ENCODE measurements around the gene MS4A10. TPM values are rescaled to one million over a fixed set of nuclear protein-coding genes. Genes with fewer than 3 reads are reported as not detected.

MS4A10 gene
- total RNA-seq, 1 experiment from 2014 or later, result not detected

DNA sequence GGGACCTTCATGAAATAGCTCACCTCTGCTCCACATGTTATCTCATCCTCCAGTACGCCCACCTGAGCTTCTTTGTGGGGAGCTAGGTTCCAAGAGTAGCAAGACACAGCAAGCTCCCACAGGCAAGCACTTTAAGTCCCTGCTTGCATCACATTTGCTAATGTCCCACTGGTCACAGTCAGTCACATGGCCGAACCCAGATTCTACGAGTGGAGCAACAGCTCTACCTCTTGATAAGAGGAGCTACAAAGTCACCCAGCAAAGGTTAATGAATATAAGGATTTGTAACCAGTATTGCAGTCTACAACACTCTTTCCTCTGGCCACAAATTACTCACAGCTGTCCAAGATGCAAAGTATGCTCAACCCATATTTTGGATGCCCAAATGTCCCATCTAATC, 43.7 kb upstream of the MS4A10 start:
- CTCF ChIA-PET, result no interaction called here
- no peaks in the 10 kb centered on the region for H3K9me2 ChIP-seq (replicated peaks; ENCODE audit: low read length)
- no TSS peak for BruUV-seq (replicated peaks)
- peaks cover 38% of the 10 kb centered on the region for H3K27me3 ChIP-seq (ENCODE audit: low read length)
- H3K9me3 ChIP-seq (ENCODE audit: low read length), result no peaks in the 10 kb centered on the region
- no peaks in the 10 kb centered on the region for H3K79me2 ChIP-seq (ENCODE audit: low read length)
- H3K4me3 ChIP-seq (ENCODE audit: low read length), result no peak overlapping the region
- no peaks in the 10 kb centered on the region for H3F3A ChIP-seq (ENCODE audit: low read length, unreplicated experiment)
- H3K36me3 ChIP-seq (ENCODE audit: low read depth, low read length), result no peaks in the 10 kb centered on the region
- ATAC-seq (no peak), DNase-seq (no peak)
- no peaks in the 10 kb centered on the region for H4K20me1 ChIP-seq (ENCODE audit: low read length)
- POLR2A ChIA-PET (ENCODE audit: unreplicated experiment), result interaction anchor here (0.7 kb wide), 1 partner anchor 23 kb away, joined by 3 read pairs; no protein-coding TSS in a partner anchor
- no peaks in the 10 kb centered on the region for H3K4me1 ChIP-seq (ENCODE audit: insufficient read depth, low read length)
- TF ChIP-seq, protein P1, sequence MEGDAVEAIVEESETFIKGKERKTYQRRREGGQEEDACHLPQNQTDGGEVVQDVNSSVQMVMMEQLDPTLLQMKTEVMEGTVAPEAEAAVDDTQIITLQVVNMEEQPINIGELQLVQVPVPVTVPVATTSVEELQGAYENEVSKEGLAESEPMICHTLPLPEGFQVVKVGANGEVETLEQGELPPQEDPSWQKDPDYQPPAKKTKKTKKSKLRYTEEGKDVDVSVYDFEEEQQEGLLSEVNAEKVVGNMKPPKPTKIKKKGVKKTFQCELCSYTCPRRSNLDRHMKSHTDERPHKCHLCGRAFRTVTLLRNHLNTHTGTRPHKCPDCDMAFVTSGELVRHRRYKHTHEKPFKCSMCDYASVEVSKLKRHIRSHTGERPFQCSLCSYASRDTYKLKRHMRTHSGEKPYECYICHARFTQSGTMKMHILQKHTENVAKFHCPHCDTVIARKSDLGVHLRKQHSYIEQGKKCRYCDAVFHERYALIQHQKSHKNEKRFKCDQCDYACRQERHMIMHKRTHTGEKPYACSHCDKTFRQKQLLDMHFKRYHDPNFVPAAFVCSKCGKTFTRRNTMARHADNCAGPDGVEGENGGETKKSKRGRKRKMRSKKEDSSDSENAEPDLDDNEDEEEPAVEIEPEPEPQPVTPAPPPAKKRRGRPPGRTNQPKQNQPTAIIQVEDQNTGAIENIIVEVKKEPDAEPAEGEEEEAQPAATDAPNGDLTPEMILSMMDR (conservative IDR thresholded peaks at IDR 0.05; ENCODE audit: low read depth, low read length), result no peak
- TF ChIP-seq EZH2phosphoT487 (IDR thresholded peaks at IDR 0.05; ENCODE audit: borderline replicate concordance, low read length), result no peak
- no peak for TF ChIP-seq EZH2 (IDR thresholded peaks at IDR 0.05; ENCODE audit: low read length, unreplicated experiment)
- no peak overlapping the region for H3K9ac ChIP-seq (ENCODE audit: low read length)
- H3K27ac ChIP-seq (ENCODE audit: low read length), result no peak overlapping the region
- intact Hi-C loops (cut with micrococcal nuclease), result no loop called here
- H2AFZ ChIP-seq (ENCODE audit: low read length), result no peak overlapping the region
- no peak overlapping the region for H3K4me2 ChIP-seq (ENCODE audit: low read length)

DNA sequence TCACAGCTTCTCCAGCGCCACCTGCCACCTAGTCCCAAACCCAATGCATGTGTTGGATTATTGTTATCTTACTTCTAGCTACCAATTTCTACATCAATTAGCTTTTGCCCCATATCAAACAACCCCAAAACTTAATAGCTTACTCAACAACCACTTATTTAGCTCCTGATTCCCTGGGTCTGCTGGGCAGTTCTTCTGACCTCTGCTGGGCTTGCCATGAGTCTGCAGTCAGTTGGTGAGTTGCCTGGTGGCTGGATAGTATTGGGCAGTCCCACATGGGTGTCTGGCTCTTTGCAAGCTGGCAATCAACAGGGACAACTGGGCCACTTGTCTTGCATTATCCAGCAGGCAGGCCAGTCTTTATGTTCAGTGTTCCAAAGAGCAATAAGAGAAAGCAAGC, 42.1 kb upstream of the MS4A10 start:
- Histone ChIP-seq H3K79me2 (ENCODE audit: low read length) (no peaks in the 10 kb centered on the region), H3K9ac (ENCODE audit: low read length) (no peak overlapping the region), H3K27ac (ENCODE audit: low read length) (no peak overlapping the region), H3K9me3 (ENCODE audit: low read length) (no peaks in the 10 kb centered on the region), H3K27me3 (ENCODE audit: low read length) (peaks cover 21% of the 10 kb centered on the region), H3K9me2 (replicated peaks; ENCODE audit: low read length) (no peaks in the 10 kb centered on the region), H4K20me1 (ENCODE audit: low read length) (no peaks in the 10 kb centered on the region), H3F3A (ENCODE audit: low read length, unreplicated experiment) (no peaks in the 10 kb centered on the region), H3K4me3 (ENCODE audit: low read length) (no peak overlapping the region), H2AFZ (ENCODE audit: low read length) (no peak overlapping the region), H3K36me3 (ENCODE audit: low read depth, low read length) (no peaks in the 10 kb centered on the region), H3K4me1 (ENCODE audit: insufficient read depth, low read length) (no peaks in the 10 kb centered on the region), H3K4me2 (ENCODE audit: low read length) (no peak overlapping the region)
- CTCF ChIA-PET, result no interaction called here
- TF ChIP-seq EZH2 (IDR thresholded peaks at IDR 0.05; ENCODE audit: low read length, unreplicated experiment) (no peak), EZH2phosphoT487 (IDR thresholded peaks at IDR 0.05; ENCODE audit: borderline replicate concordance, low read length) (no peak)
- TF ChIP-seq, protein P1 (conservative IDR thresholded peaks at IDR 0.05; ENCODE audit: low read depth, low read length), result peak; percentile 43; the same call in 1 of the 2 replicates
- intact Hi-C loops (cut with micrococcal nuclease), result no loop called here
- no TSS peak for BruUV-seq (replicated peaks)
- POLR2A ChIA-PET (ENCODE audit: unreplicated experiment), result no interaction called here
- no peak for ATAC-seq
- no peak for DNase-seq

DNA sequence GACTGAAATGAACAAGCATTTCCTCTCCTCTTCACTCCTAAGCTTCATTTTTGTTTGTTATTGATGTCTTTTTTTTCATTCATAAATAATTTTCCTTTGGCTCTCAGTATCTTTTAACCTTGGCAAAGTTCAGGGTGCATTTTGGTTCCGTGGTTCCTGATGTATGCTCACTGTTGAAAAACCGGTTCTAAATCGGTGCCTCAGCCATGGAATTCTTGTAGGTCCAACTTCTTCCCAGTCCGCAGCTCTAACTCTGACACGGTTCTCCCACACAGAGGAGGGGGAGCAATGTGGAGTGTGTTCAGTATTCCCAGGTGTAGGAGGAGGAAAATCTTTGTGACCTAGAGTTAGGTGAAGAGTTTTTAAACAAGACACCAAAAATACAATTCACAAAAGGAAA, 41.0 kb upstream of the MS4A10 start:
- no peak overlapping the region for H3K27ac ChIP-seq (ENCODE audit: low read length)
- ATAC-seq (no peak), DNase-seq (no peak)
- H3K36me3 ChIP-seq (ENCODE audit: low read depth, low read length), result no peaks in the 10 kb centered on the region
- H3F3A ChIP-seq (ENCODE audit: low read length, unreplicated experiment), result no peaks in the 10 kb centered on the region
- no peaks in the 10 kb centered on the region for H3K9me3 ChIP-seq (ENCODE audit: low read length)
- no peaks in the 10 kb centered on the region for H3K9me2 ChIP-seq (replicated peaks; ENCODE audit: low read length)
- TF ChIP-seq, protein P1 (conservative IDR thresholded peaks at IDR 0.05; ENCODE audit: low read depth, low read length), result no peak
- no peak for TF ChIP-seq EZH2phosphoT487 (IDR thresholded peaks at IDR 0.05; ENCODE audit: borderline replicate concordance, low read length)
- TF ChIP-seq EZH2 (IDR thresholded peaks at IDR 0.05; ENCODE audit: low read length, unreplicated experiment), result no peak
- POLR2A ChIA-PET (ENCODE audit: unreplicated experiment), result no interaction called here
- intact Hi-C loops (cut with micrococcal nuclease), result no loop called here
- no peaks in the 10 kb centered on the region for H3K4me1 ChIP-seq (ENCODE audit: insufficient read depth, low read length)
- H3K4me3 ChIP-seq (ENCODE audit: low read length), result no peak overlapping the region
- no peak overlapping the region for H3K4me2 ChIP-seq (ENCODE audit: low read length)
- H4K20me1 ChIP-seq (ENCODE audit: low read length), result no peaks in the 10 kb centered on the region
- CTCF ChIA-PET, result no interaction called here
- no peaks in the 10 kb centered on the region for H3K79me2 ChIP-seq (ENCODE audit: low read length)
- peaks cover 11% of the 10 kb centered on the region for H3K27me3 ChIP-seq (ENCODE audit: low read length)
- H2AFZ ChIP-seq (ENCODE audit: low read length), result no peak overlapping the region
- H3K9ac ChIP-seq (ENCODE audit: low read length), result no peak overlapping the region
- BruUV-seq (replicated peaks), result no TSS peak

Data from PC-3 (cell line).